Caco-2 (cell line): ENCODE results near the gene CFAP54. TPM values are rescaled to one million over a fixed set of nuclear protein-coding genes. Genes with fewer than 3 reads are reported as not detected.
A peak's percentile ranks its signal among the peaks of the same experiment; 100 is the strongest.

Source experiments
- BruUV-seq: library from RNA; stranded (reverse); fragments of 400-500 nt; replicated peaks from 2 replicates; lab custom pipeline; 2021; lab: Mats Ljungman, UMichigan
- CTCF ChIA-PET: fragments of 300-600 bp; sonication (Branson Sonifier 250); formaldehyde crosslinking; loops from one replicate; lab custom pipeline; 2022; ENCODE audit warnings: antibody characterized with exemption; lab: Charles Lee
- POLR2A ChIA-PET: fragments of 300-600 bp; sonication (Branson Sonifier 250); formaldehyde crosslinking; loops from one replicate; lab custom pipeline; 2022; ENCODE audit warnings: antibody characterized with exemption; lab: Charles Lee
- DNase-seq, 2 experiments: peaks; one replicate each; pipeline versions ENCODE4 v3.0.0 to v3.0.0-alpha.2; 2020 to 2022
- H3K27me3 ChIP-seq: replicated peaks from 2 replicates; pipeline ENCODE4 v1.6.0; 2011; ENCODE audit warnings: low read length; ENCODE audit not compliant: control insufficient read depth, insufficient read depth
- H3K36me3 ChIP-seq: 2 replicates; pipeline ENCODE4 v1.5.1; 2011; ENCODE audit warnings: low read length; ENCODE audit not compliant: control insufficient read depth, insufficient read depth
- H3K4me1 ChIP-seq: fragments of 250-450 bp; sonication (Bioruptor Pico); 2 replicates; pipeline ENCODE4 v1.5.1; 2020; ENCODE audit warnings: mild to moderate bottlenecking
- H3K4me3 ChIP-seq: 2 replicates; pipeline ENCODE4 v1.5.1; 2011; ENCODE audit warnings: low read depth, mild to moderate bottlenecking, control low read depth, low read length
- H3K9me3 ChIP-seq: fragments of 250-450 bp; sonication (Bioruptor Pico); 2 replicates; pipeline ENCODE4 v1.5.1; 2020; ENCODE audit warnings: mild to moderate bottlenecking, moderate library complexity
- H3K27ac Mint-ChIP-seq: one replicate; pipeline ENCODE4 v1.8.0; 2022; ENCODE audit warnings: mixed read lengths; ENCODE audit not compliant: unreplicated experiment
- H3K27me3 Mint-ChIP-seq: one replicate; pipeline ENCODE4 v1.8.0; 2022; ENCODE audit warnings: mixed read lengths; ENCODE audit not compliant: insufficient read depth, unreplicated experiment
- H3K36me3 Mint-ChIP-seq: one replicate; pipeline ENCODE4 v1.8.0; 2022; ENCODE audit warnings: mild to moderate bottlenecking, mixed read lengths; ENCODE audit not compliant: insufficient read depth, unreplicated experiment
- H3K4me1 Mint-ChIP-seq: one replicate; pipeline ENCODE4 v1.8.0; 2022; ENCODE audit warnings: low read depth, mixed read lengths; ENCODE audit not compliant: unreplicated experiment
- H3K4me3 Mint-ChIP-seq: one replicate; pipeline ENCODE4 v1.8.0; 2022; ENCODE audit warnings: mild to moderate bottlenecking, moderate library complexity, mixed read lengths; ENCODE audit not compliant: unreplicated experiment
- H3K9me3 Mint-ChIP-seq: one replicate; pipeline ENCODE4 v1.8.0; 2022; ENCODE audit warnings: mixed read lengths; ENCODE audit not compliant: unreplicated experiment
- intact Hi-C: fragments of 100-400 bp; cut with micrococcal nuclease; formaldehyde crosslinking; loops from one replicate; pipeline ENCODE4 v1.10.0; 2022; ENCODE audit not compliant: unreplicated experiment
- total RNA-seq: library from RNA; stranded (reverse); gene quantifications from 2 replicates; pipeline ENCODE4 v1.2.3, GENCODE V29; 2022
- TF ChIP-seq, protein P1 (sequence below), 2 experiments: fragments of 200-600 bp in 1 of 2; IDR thresholded peaks; 1 replicate in 1 of 2; 2 replicates in 1 of 2; pipeline versions ENCODE4 v1.5.1 to v1.8.0; 2011 to 2022; ENCODE audit warnings: antibody characterized with exemption in 1 of 2, control low read depth in 1 of 2, inconsistent platforms in 1 of 2, low read depth in 1 of 2, low read length in 1 of 2, mild to moderate bottlenecking in 1 of 2, moderate library complexity in 1 of 2; ENCODE audit not compliant: insufficient read depth in 1 of 2, severe bottlenecking in 1 of 2, unreplicated experiment in 1 of 2

CFAP54 gene
- total RNA-seq, 1 experiment from 2014 or later: 0.14 TPM

DNA sequence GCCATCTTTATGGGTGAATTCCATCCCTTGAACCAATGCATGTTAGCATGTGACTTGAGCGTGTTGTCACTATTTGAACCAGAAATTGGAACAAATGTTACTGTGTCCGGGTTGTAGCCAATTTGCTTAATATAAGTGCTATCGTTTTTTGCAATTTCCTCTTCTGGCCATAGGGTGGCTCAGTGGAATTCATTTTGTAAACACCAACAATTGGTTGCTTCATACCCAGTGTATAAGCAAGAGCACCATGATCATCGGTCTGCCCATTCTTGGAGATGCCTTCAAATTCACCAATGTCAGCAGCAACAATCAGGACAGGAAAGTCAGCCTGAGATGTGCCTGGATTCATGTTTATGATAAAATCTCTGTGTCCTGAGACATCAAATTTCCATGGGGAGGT lies 412.7 kb downstream of the CFAP54 start:
- H3K9me3 ChIP-seq: no peaks in the 10 kb centered on the region
- no peak overlapping the region for H3K4me3 ChIP-seq
- Mint-ChIP-seq H3K27ac (no peak overlapping the region), H3K4me1 (peaks cover 6% of the 10 kb centered on the region), H3K27me3 (no peaks in the 10 kb centered on the region), H3K9me3 (no peaks in the 10 kb centered on the region), H3K4me3 (no peak overlapping the region), H3K36me3 (peaks cover 4% of the 10 kb centered on the region)
- no peaks in the 10 kb centered on the region; the same call in 1 of the 2 replicates for H3K27me3 ChIP-seq
- DNase-seq: no peak
- POLR2A ChIA-PET: no interaction called here
- H3K4me1 ChIP-seq: no peaks in the 10 kb centered on the region
- intact Hi-C loops: no loop called here
- H3K36me3 ChIP-seq: no peaks in the 10 kb centered on the region
- CTCF ChIA-PET: no interaction called here
- no TSS peak for BruUV-seq
- TF ChIP-seq, protein P1, sequence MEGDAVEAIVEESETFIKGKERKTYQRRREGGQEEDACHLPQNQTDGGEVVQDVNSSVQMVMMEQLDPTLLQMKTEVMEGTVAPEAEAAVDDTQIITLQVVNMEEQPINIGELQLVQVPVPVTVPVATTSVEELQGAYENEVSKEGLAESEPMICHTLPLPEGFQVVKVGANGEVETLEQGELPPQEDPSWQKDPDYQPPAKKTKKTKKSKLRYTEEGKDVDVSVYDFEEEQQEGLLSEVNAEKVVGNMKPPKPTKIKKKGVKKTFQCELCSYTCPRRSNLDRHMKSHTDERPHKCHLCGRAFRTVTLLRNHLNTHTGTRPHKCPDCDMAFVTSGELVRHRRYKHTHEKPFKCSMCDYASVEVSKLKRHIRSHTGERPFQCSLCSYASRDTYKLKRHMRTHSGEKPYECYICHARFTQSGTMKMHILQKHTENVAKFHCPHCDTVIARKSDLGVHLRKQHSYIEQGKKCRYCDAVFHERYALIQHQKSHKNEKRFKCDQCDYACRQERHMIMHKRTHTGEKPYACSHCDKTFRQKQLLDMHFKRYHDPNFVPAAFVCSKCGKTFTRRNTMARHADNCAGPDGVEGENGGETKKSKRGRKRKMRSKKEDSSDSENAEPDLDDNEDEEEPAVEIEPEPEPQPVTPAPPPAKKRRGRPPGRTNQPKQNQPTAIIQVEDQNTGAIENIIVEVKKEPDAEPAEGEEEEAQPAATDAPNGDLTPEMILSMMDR (IDR thresholded peaks at IDR 0.05; ENCODE audit: insufficient read depth in 1 of 2, low read depth in 1 of 2, low read length in 1 of 2, severe bottlenecking in 1 of 2, unreplicated experiment in 1 of 2): peak in 1 of 2 experiments; percentile 15

DNA sequence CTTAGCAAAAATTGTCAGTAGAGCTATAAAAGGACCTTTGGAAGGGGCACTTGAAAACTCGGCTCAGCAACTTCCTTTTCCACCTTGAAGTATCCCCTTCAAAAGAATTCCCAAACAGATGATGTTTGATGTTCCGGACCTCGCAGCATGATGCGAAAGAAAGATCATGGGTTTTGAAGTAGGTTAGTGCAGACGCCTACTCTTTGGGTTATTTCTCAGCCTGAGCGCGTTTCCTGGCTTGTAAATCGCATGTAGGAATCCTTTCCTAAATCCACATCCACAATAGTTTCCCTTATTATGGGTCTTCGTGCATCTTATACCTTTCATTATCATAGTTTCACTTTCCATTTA lies 417.1 kb downstream of the CFAP54 start:
- Histone ChIP-seq H3K27me3 (no peaks in the 10 kb centered on the region), H3K36me3 (no peaks in the 10 kb centered on the region), H3K9me3 (no peaks in the 10 kb centered on the region), H3K4me1 (0 out of 2 replicates have a peak, but pooled peaks cover 4% of the 10 kb centered on the region), H3K4me3 (peak overlapping the region; percentile 71)
- TF ChIP-seq, protein P1 (IDR thresholded peaks at IDR 0.05; ENCODE audit: insufficient read depth in 1 of 2, low read depth in 1 of 2, low read length in 1 of 2, severe bottlenecking in 1 of 2, unreplicated experiment in 1 of 2): no peak
- Mint-ChIP-seq H3K27me3 (no peaks in the 10 kb centered on the region), H3K9me3 (no peaks in the 10 kb centered on the region), H3K4me3 (peak overlapping the region; percentile 91), H3K36me3 (peaks cover 11% of the 10 kb centered on the region), H3K4me1 (peaks cover 21% of the 10 kb centered on the region), H3K27ac (peak overlapping the region; percentile 81)
- ChIA-PET POLR2A (no interaction called here), CTCF (no interaction called here)
- TSS peak; percentile 85 for BruUV-seq
- DNase-seq: no peak
- intact Hi-C loops: loop anchor here (5.0 kb wide), 1 partner anchor 194 kb away; no protein-coding TSS in a partner anchor

DNA sequence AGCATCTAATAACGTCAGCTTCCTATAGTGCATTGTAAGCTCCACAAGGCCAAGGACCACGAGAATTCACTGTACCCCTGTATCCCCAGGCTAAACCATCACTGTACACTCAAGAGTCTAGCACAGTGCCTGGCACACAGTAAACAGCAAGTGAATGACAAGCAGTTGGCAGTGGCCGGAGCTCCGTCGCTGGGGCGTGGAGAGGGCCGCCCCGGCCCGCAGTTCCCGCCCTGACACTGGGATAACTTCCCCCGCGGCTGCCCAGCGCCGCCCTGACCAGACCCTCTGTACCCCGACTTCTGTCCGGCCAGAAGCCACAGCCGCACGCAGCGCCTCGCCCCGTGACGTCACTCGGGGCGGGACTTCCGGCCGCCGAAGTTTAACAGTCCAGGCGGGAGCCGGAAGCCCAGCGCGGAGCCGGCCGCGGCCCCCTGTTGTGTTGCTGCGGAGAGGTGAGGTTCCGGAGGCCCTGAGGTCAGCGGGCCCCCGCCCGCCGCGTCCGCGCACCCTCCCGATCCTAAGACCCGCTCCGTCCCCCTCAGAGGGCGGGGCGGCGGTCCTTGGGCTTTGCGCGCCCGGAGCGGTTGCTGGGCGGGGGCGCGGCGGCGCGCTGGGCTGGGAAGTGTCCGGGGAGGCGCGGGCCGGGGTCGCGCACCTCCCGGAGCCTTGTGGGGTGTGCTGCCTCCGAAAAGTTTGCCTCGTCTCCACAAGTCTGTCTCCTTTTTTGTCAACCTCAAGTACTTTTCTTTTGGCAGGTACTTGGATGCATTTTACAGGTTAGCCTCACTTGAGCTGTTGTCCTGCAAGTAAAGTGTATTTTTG lies 417.7 kb downstream of the CFAP54 start, which contains the start of gene NEDD1:
Gene NEDD1 (plus strand): TSS at position 409 of the 822 bp plus-strand sequence. CDS start 2,503 bp downstream, outside the sequence.
- H3K36me3 Mint-ChIP-seq: peaks cover 11% of the 10 kb centered on the region
- H3K27me3 ChIP-seq: no peaks in the 10 kb centered on the region
- BruUV-seq: no TSS peak
- intact Hi-C loops: loop anchor here (1.0 to 5.0 kb wide), 2 partner anchors 45 to 195 kb away; no protein-coding TSS in a partner anchor
- H3K4me1 ChIP-seq: 0 out of 2 replicates have a peak, but pooled peaks cover 4% of the 10 kb centered on the region
- no peaks in the 10 kb centered on the region for H3K27me3 Mint-ChIP-seq
- no peaks in the 10 kb centered on the region for H3K36me3 ChIP-seq
- H3K9me3 ChIP-seq: no peaks in the 10 kb centered on the region
- POLR2A ChIA-PET: no interaction called here
- H3K4me3 Mint-ChIP-seq: peak within 1 kb of the TSS; percentile 91
- CTCF ChIA-PET: no interaction called here
- TF ChIP-seq, protein P1 (IDR thresholded peaks at IDR 0.05; ENCODE audit: insufficient read depth in 1 of 2, low read depth in 1 of 2, low read length in 1 of 2, severe bottlenecking in 1 of 2, unreplicated experiment in 1 of 2): no peak
- DNase-seq: peak; percentile 88 to 90
- peak within 1 kb of the TSS; percentile 71 for H3K4me3 ChIP-seq
- no peaks in the 10 kb centered on the region for H3K9me3 Mint-ChIP-seq
- H3K4me1 Mint-ChIP-seq: peaks cover 21% of the 10 kb centered on the region
- H3K27ac Mint-ChIP-seq: peak within 1 kb of the TSS; percentile 81
